GM19372 (cell line): ENCODE results near the gene IDI2.
"Not testable (repeated sequence)": the region's sequence is repeated elsewhere in the genome, so short reads cannot be mapped to it uniquely, and the experiment has no call there.

Source experiments
- ATAC-seq: cut with Tn5 transposase; IDR thresholded peaks from one replicate; pipeline ENCODE4 v1.9.1; 2021; ENCODE audit warnings: mild to moderate bottlenecking, low read depth, moderate library complexity; ENCODE audit not compliant: unreplicated experiment

The IDI2 gene

GRCh38 chr10:1010703-1011102, 15.0 kb downstream of the IDI2 start:
- ATAC-seq, result no peak

GRCh38 chr10:1009947-1010346, 15.7 kb downstream of the IDI2 start:
- not testable (repeated sequence) for ATAC-seq

- no peak for ATAC-seq
These were observed 16.6 kb downstream of the IDI2 start for GRCh38 chr10:1009071-1009494.

- ATAC-seq, result no peak
These were observed 18.1 kb downstream of the IDI2 start for GRCh38 chr10:1007583-1007982.

- ATAC-seq, result no peak
These were observed 19.1 kb downstream of the IDI2 start for GRCh38 chr10:1006573-1006972.

- ATAC-seq, result no peak
These were observed 21.6 kb downstream of the IDI2 start for GRCh38 chr10:1003884-1004670.

GRCh38 chr10:1002425-1003006, 23.1 kb downstream of the IDI2 start:
- ATAC-seq, result no peak

GRCh38 chr10:997266-998022, 28.2 kb downstream of the IDI2 start:
- ATAC-seq, result no peak

GRCh38 chr10:996031-996430, 29.6 kb downstream of the IDI2 start:
- ATAC-seq, result no peak

GRCh38 chr10:995559-995926, 30.1 kb downstream of the IDI2 start:
- ATAC-seq, result no peak

- no peak for ATAC-seq
These were observed 30.7 kb downstream of the IDI2 start for GRCh38 chr10:994836-995558.

- ATAC-seq, result no peak
These were observed 32.8 kb downstream of the IDI2 start for GRCh38 chr10:992871-993270.

- ATAC-seq, result no peak
These were observed 33.2 kb downstream of the IDI2 start for GRCh38 chr10:992467-992866.

- ATAC-seq, result no peak
These were observed 34.9 kb downstream of the IDI2 start for GRCh38 chr10:990808-991207.

GRCh38 chr10:988667-989545, 36.8 kb downstream of the IDI2 start:
- peak; percentile 5 for ATAC-seq

GRCh38 chr10:987870-988666, 37.6 kb downstream of the IDI2 start, which contains the start of gene GTPBP4:
Gene GTPBP4, plus strand, starts transcription at chr10:988434. Its CDS starts 46 bp downstream, at chr10:988480.
- peak; percentile 96 for ATAC-seq

GRCh38 chr10:987620-987869, 38.1 kb downstream of the IDI2 start:
- ATAC-seq, result no peak

GRCh38 chr10:986881-987619, 38.6 kb downstream of the IDI2 start:
- ATAC-seq, result no peak
